SK-N-SH treated with all-trans-retinoic acid at 6 μM for 48 hours (cell line): ENCODE results near the gene LPCAT3.
"Not testable (repeated sequence)": the region's sequence is repeated elsewhere in the genome, so short reads cannot be mapped to it uniquely, and the experiment has no call there.

Experiments used
- ATAC-seq: fragments of 200-7000 bp; cut with Tn5 transposase; 3 replicates; pipeline ENCODE4 v1.9.1; 2020; ENCODE audit warnings: mild to moderate bottlenecking, moderate library complexity
- ARNTL ChIP-seq: fragments of 450-650 bp; formaldehyde crosslinking; IDR thresholded peaks from 2 replicates; pipeline ENCODE4 v1.5.0; 2020; ENCODE audit warnings: low read depth, mild to moderate bottlenecking, moderate library complexity, borderline replicate concordance
- BACH2 ChIP-seq: fragments of 250-450 bp; sonication (Bioruptor Pico); IDR thresholded peaks from 2 replicates; pipeline ENCODE4 v1.9.0; 2021; ENCODE audit warnings: mild to moderate bottlenecking, borderline replicate concordance
- CSDC2 ChIP-seq: fragments of 250-450 bp; sonication (Bioruptor Pico); IDR thresholded peaks from 2 replicates; pipeline ENCODE4 v1.5.0; 2020; ENCODE audit warnings: mild to moderate bottlenecking, moderate library complexity
- ESRRG ChIP-seq: fragments of 250-450 bp; sonication (Bioruptor Pico); IDR thresholded peaks from 2 replicates; pipeline ENCODE4 v1.6.1; 2021; ENCODE audit warnings: mild to moderate bottlenecking
- GLIS3 ChIP-seq: fragments of 250-450 bp; sonication (Bioruptor Pico); IDR thresholded peaks from 2 replicates; pipeline ENCODE4 v1.5.0; 2020; ENCODE audit warnings: mild to moderate bottlenecking, moderate library complexity
- ISL1 ChIP-seq: fragments of 250-450 bp; sonication (Bioruptor Pico); IDR thresholded peaks from 2 replicates; pipeline ENCODE4 v2.1.2; 2022; ENCODE audit warnings: mild to moderate bottlenecking, moderate library complexity
- OSR1 ChIP-seq: fragments of 250-450 bp; sonication (Bioruptor Pico); IDR thresholded peaks from 2 replicates; pipeline ENCODE4 v1.8.0; 2022; ENCODE audit warnings: moderate library complexity, mild to moderate bottlenecking, inconsistent platforms
- PPARA ChIP-seq: fragments of 250-450 bp; sonication (Bioruptor Pico); IDR thresholded peaks from 2 replicates; pipeline ENCODE4 v1.5.0; 2020; ENCODE audit warnings: mild to moderate bottlenecking, borderline replicate concordance
- RARB ChIP-seq: fragments of 250-450 bp; sonication (Bioruptor Pico); IDR thresholded peaks from 2 replicates; pipeline ENCODE4 v1.8.0; 2021; ENCODE audit warnings: mild to moderate bottlenecking, moderate library complexity
- SNAI2 ChIP-seq: fragments of 250-450 bp; sonication (Bioruptor Pico); IDR thresholded peaks from 2 replicates; pipeline ENCODE4 v1.5.0; 2020; ENCODE audit warnings: mild to moderate bottlenecking, moderate library complexity
- TOX ChIP-seq: fragments of 250-450 bp; sonication (Bioruptor Pico); IDR thresholded peaks from 2 replicates; pipeline ENCODE4 v1.8.0; 2021; ENCODE audit warnings: mild to moderate bottlenecking, moderate library complexity, borderline replicate concordance
- ZC3H10 ChIP-seq: fragments of 250-450 bp; sonication (Bioruptor Pico); IDR thresholded peaks from 2 replicates; pipeline ENCODE4 v1.5.1; 2021; ENCODE audit warnings: mild to moderate bottlenecking, moderate library complexity
- ZFP3 ChIP-seq: fragments of 250-450 bp; sonication (Bioruptor Pico); IDR thresholded peaks from 2 replicates; pipeline ENCODE4 v1.5.0; 2020; ENCODE audit warnings: mild to moderate bottlenecking, moderate library complexity
- ZFP30 ChIP-seq: fragments of 450-650 bp; formaldehyde crosslinking; IDR thresholded peaks from 2 replicates; pipeline ENCODE4 v1.5.0; 2022; ENCODE audit warnings: mild to moderate bottlenecking, moderate library complexity
- ZNF565 ChIP-seq: fragments of 450-650 bp; formaldehyde crosslinking; conservative IDR thresholded peaks from 2 replicates; pipeline ENCODE4 v1.5.0; 2020; ENCODE audit warnings: low read depth, mild to moderate bottlenecking, moderate library complexity
- ZNF70 ChIP-seq: fragments of 450-650 bp; formaldehyde crosslinking; IDR thresholded peaks from 2 replicates; pipeline ENCODE4 v1.5.0; 2020; ENCODE audit warnings: mild to moderate bottlenecking, moderate library complexity
- ZNF8 ChIP-seq: fragments of 450-650 bp; formaldehyde crosslinking; IDR thresholded peaks from 2 replicates; pipeline ENCODE4 v1.5.0; 2020; ENCODE audit warnings: mild to moderate bottlenecking, moderate library complexity
- TF ChIP-seq, protein P1 (sequence below): fragments of 250-450 bp; sonication (Bioruptor Pico); IDR thresholded peaks from 2 replicates; pipeline ENCODE4 v1.5.0; 2020; ENCODE audit warnings: mild to moderate bottlenecking, moderate library complexity
- TF ChIP-seq, protein P2 (sequence below): fragments of 250-450 bp; sonication (Bioruptor Pico); IDR thresholded peaks from 2 replicates; pipeline ENCODE4 v1.5.1; 2020; ENCODE audit warnings: low read depth, mild to moderate bottlenecking, moderate library complexity
- TF ChIP-seq, protein P3 (sequence below): fragments of 250-450 bp; sonication (Bioruptor Pico); IDR thresholded peaks from 2 replicates; pipeline ENCODE4 v1.8.0; 2020; ENCODE audit warnings: mild to moderate bottlenecking, moderate library complexity, borderline replicate concordance

Gene LPCAT3

DNA sequence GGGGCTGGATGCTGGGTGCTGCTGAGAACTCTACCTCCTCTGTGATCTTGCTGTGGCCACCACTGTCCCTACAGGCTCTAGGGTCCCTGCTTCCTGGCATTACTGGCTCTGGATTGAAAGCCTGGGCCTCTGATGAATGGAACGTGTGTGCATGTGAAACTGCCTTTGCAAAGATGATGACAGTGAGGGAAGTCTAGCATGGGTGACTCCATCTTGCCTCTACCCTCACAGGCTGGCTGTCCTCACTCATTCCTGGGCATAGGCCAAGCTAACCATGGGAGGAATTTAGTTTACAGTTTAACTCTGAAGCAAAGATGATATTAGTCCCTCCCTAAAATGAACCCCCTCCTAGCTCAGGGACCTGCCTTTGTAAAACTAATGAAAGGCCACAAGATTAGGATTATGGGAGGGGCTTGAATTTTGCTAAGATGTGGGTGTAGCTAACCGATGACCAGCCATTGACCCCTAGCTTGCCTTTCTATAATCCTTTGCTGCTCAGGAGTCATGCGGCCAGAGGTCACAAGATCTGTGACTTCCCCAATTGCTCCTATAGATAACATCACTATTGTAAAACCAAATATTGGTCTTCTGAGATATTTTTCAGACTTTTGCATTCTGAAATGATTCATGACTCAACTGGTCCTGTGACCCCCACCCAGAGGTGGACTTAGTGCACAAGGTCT is 40.0 kb upstream of the LPCAT3 start:
- no peak for ATAC-seq
- TF ChIP-seq RARB = no peak
- no peak for TF ChIP-seq CSDC2 (CRISPR knock-in tag)
- no peak for TF ChIP-seq OSR1 (CRISPR knock-in tag)
- no peak for TF ChIP-seq ZFP30 (CRISPR knock-in tag)
- no peak for TF ChIP-seq ISL1 (CRISPR knock-in tag)
- no peak for TF ChIP-seq ZNF70 (CRISPR knock-in tag)
- TF ChIP-seq ZFP3 (CRISPR knock-in tag) = no peak
- no peak for TF ChIP-seq PPARA
- TF ChIP-seq ESRRG (CRISPR knock-in tag) = no peak
- no peak for TF ChIP-seq BACH2
- no peak for TF ChIP-seq ZNF8
- TF ChIP-seq, protein P1, sequence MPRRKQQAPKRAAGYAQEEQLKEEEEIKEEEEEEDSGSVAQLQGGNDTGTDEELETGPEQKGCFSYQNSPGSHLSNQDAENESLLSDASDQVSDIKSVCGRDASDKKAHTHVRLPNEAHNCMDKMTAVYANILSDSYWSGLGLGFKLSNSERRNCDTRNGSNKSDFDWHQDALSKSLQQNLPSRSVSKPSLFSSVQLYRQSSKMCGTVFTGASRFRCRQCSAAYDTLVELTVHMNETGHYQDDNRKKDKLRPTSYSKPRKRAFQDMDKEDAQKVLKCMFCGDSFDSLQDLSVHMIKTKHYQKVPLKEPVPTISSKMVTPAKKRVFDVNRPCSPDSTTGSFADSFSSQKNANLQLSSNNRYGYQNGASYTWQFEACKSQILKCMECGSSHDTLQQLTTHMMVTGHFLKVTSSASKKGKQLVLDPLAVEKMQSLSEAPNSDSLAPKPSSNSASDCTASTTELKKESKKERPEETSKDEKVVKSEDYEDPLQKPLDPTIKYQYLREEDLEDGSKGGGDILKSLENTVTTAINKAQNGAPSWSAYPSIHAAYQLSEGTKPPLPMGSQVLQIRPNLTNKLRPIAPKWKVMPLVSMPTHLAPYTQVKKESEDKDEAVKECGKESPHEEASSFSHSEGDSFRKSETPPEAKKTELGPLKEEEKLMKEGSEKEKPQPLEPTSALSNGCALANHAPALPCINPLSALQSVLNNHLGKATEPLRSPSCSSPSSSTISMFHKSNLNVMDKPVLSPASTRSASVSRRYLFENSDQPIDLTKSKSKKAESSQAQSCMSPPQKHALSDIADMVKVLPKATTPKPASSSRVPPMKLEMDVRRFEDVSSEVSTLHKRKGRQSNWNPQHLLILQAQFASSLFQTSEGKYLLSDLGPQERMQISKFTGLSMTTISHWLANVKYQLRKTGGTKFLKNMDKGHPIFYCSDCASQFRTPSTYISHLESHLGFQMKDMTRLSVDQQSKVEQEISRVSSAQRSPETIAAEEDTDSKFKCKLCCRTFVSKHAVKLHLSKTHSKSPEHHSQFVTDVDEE = no peak
- no peak for TF ChIP-seq SNAI2 (CRISPR knock-in tag)
- TF ChIP-seq ARNTL (CRISPR knock-in tag) = no peak
- TF ChIP-seq, all 23 proteins: peak for 0

DNA sequence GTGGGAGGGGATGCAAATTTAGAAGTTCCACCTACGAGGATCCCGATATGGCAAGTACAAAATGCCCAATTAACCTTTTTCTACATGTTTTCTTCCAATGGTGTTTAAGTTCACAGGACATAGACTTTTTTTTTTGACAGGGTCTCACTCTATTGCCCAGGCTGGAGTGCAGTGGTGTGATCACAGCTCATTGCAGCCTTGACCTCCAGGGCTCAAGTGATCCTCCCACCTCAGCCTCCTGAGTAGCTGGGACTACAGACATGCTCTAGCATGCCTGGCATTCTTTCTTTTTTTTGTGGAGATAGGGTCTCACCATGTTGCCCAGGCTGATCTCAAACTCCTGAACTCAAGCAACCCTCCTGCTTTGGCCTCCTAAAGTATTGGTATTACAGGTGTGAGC is 37.5 kb upstream of the LPCAT3 start:
- ATAC-seq = not testable (repeated sequence)

DNA sequence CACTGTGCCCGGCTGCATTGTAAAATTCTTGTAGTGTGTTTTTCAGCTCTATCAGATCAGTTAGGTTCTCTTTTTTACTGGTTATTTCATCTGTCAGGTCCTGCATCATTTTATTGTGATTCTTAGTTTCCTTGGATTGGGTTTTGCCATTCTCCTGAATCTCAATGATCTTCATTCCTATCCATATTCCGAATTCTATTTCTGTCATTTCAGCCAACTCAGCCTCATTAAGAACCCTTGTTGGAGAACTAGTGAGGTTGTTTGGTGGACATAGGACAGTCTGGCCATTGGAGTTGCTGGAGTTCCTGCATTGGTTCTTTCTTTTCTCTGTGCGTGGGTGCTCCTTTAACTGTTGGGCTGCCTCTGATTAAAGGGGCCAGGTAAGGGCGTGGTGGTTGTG is 36.6 kb upstream of the LPCAT3 start:
- ATAC-seq = no peak
- TF ChIP-seq, protein P2, sequence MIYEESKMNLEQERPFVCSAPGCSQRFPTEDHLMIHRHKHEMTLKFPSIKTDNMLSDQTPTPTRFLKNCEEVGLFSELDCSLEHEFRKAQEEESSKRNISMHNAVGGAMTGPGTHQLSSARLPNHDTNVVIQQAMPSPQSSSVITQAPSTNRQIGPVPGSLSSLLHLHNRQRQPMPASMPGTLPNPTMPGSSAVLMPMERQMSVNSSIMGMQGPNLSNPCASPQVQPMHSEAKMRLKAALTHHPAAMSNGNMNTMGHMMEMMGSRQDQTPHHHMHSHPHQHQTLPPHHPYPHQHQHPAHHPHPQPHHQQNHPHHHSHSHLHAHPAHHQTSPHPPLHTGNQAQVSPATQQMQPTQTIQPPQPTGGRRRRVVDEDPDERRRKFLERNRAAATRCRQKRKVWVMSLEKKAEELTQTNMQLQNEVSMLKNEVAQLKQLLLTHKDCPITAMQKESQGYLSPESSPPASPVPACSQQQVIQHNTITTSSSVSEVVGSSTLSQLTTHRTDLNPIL (CRISPR knock-in tag) = no peak
- no peak for TF ChIP-seq ZFP30 (CRISPR knock-in tag)
- TF ChIP-seq ARNTL (CRISPR knock-in tag) = no peak
- no peak for TF ChIP-seq ISL1 (CRISPR knock-in tag)
- TF ChIP-seq, protein P3, sequence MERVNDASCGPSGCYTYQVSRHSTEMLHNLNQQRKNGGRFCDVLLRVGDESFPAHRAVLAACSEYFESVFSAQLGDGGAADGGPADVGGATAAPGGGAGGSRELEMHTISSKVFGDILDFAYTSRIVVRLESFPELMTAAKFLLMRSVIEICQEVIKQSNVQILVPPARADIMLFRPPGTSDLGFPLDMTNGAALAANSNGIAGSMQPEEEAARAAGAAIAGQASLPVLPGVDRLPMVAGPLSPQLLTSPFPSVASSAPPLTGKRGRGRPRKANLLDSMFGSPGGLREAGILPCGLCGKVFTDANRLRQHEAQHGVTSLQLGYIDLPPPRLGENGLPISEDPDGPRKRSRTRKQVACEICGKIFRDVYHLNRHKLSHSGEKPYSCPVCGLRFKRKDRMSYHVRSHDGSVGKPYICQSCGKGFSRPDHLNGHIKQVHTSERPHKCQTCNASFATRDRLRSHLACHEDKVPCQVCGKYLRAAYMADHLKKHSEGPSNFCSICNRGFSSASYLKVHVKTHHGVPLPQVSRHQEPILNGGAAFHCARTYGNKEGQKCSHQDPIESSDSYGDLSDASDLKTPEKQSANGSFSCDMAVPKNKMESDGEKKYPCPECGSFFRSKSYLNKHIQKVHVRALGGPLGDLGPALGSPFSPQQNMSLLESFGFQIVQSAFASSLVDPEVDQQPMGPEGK = no peak
- TF ChIP-seq PPARA = no peak

DNA sequence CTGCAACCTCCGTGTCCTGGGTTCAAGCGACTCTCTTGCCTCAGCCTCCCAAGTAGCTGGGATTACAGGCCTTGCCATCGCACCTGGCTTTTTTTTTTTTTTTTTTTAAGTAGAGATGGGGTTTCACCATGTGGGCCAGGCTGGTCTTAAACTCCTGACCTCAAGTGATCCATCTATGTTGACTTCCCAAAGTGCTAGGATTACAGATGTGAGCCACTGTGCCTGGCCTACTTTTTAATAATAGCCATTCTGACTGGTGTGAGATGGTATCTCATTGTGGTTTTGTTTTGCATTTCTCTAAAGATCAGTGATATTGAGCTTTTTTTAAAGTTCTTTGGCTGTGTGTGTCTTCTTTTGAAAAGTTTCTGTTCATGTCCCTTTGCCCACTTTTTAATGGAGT is 31.7 kb upstream of the LPCAT3 start:
- not testable (repeated sequence) for ATAC-seq

DNA sequence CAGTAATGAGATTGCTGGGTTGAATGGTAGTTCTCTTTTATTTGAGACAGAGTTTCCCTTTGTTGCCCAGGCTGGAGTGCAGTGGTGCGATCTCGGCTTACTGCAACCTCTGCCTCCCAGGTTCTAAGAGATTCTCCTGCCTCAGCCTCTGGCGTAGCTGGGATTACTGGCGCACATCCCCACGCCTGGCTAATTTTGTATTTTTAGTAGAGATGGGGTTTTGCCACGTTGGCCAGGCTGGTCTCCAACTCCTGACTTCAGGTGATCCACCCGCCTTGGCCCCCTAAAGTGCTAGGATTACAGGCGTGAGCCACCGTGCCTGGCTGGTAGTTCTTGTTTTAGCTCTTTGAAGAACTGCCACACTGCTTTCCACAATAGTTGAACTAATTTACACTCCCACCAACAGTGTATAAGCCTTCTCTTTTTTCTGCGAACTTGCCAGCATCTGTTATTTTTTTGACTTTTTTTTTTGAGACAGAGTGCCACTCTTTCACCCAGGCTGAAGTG is 31.2 kb upstream of the LPCAT3 start:
- not testable (repeated sequence) for ATAC-seq

DNA sequence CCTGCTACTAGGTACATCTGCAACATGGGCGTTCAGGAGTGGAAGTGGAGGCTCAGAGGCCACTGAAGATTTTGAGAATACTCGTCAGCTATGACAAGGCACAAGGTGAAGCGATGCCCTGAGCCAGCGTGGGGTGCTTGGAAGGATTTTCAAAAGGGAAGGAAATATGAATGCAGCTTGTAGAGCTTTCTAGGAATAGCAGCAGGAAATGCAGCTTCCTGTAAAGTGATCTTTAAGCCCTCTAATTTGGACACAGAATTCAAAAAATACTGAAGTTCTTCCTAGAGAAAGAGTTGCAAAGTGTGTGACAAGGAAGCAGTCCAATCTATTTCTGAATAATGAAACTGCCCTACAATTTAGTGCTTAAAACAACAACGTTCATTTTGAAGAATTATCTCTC is 29.0 kb upstream of the LPCAT3 start:
- no peak for ATAC-seq
- TF ChIP-seq PPARA (no peak), CSDC2 (CRISPR knock-in tag) (no peak), ZC3H10 (CRISPR knock-in tag) (no peak), TOX (no peak), BACH2 (no peak), ZNF8 (no peak), ZNF565 (no peak), GLIS3 (CRISPR knock-in tag) (no peak), ISL1 (CRISPR knock-in tag) (no peak)
- TF ChIP-seq, protein P2 (CRISPR knock-in tag) = no peak
